Brain pericyte (primary cell): ENCODE measurements around the gene RNF146.
"Not testable (repeated sequence)": the region's sequence is repeated elsewhere in the genome, so short reads cannot be mapped to it uniquely, and the experiment has no call there.

Source experiments
- DNase-seq: peaks from one replicate; pipeline ENCODE4 v3.0.0-alpha.2; 2012; ENCODE audit warnings: low read depth, low spot score

Gene RNF146

GRCh38 chr6:127266178-127266891 lies at the start of gene RNF146:
Gene RNF146, plus strand, starts transcription at chr6:127266864. Its CDS starts 13,475 bp downstream, at chr6:127280339.
- DNase-seq = peak; percentile 64

DNA sequence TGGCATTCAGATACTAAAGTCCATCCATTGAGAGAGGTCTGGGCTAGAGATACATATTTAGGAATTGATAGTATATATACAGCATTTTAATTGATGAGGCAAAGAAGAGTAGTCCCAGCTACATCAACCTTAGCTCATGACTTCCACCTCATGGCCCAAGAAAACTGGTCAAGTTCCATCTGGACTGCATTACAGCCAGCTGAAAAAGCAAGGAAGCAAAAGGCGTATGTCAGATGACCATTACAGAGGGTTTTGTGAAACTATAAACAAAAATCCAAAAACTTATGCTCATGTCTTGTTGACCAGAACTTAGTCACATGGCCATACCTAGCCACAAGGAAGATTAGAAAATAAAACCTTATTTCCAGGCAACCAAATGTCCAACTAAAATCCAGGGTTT lies 46.8 kb upstream of the RNF146 start:
- DNase-seq = no peak

DNA sequence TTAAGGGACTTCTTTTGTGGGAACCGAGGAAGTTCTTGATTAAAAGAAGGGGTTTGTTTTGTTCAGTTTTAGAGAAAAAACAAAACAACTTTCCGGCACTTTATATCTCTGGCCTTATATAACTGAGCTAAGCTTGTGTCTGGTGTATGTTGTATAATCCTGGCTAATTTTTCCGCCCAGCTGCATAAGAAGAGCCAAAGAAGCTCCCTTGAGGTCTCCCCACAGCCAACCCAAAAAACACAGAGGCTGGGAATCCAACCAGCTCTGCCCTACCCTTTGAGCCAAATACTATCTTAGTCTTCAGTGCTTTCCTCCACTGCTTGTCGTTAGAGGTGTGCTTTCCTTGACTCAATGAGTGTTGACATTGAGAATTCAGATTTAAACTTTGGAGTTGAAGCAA lies 45.5 kb upstream of the RNF146 start:
- DNase-seq = no peak

DNA sequence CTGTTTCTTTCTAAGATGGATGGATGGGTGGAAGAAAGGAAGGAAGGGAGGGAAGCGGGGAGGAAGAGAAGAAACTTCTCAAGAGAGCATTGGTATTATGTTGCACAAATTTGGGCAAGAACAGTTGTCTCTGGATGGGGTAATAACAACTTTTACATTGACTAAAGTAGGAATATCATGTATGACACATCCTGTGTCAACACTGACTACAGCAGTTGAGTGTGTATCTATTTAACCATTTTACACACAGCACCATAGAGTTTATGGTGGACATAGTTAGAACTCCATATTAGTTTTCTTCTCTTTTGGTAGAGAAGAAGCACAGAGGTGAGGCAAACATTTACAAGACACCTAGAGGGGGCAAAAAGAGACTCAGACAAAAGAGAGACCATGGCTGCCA lies 44.2 kb upstream of the RNF146 start:
- no peak for DNase-seq

DNA sequence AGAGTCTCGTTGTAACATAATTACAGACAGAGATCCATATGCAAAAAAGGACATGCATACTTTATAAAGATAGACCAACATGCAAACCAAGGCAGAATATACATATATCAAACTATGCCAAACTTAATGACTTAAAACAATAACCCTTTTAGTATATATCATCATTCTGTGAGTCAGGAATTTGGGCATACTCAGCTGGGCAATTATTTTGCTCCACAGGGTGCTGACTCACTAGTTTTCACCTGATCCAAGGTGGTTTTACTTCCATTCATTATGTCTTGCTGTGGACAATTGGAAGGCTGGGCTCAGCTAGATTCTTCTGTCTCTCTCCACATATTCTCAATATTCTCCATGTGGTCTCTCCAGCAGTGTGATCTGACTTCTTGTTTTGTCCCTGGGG lies 41.2 kb upstream of the RNF146 start:
- no peak for DNase-seq

DNA sequence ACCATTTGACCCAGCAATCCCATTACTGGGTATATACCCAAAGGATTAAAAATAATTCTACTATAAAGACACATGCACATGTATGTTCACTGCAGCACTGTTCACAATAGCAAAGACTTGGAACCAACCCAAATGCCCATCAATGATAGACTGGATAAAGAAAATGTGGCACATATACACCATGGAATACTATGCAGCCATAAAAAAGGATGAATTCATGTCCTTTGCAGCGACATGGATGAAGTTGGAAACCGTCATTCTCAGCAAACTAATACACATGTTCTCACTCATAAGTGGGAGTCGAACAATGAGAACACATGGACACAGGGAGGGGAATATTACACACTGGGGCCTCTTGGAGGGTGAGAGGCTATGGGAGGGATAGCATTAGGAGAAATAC lies 32.8 kb upstream of the RNF146 start:
- DNase-seq = not testable (repeated sequence)

- DNase-seq = no peak
Observed at GRCh38 chr6:127243501-127243900, 23.2 kb upstream of the RNF146 start.

GRCh38 chr6:127247114-127248096 lies 19.3 kb upstream of the RNF146 start:
- no peak for DNase-seq

GRCh38 chr6:127249621-127250020 lies 17.0 kb upstream of the RNF146 start:
- no peak for DNase-seq

DNA sequence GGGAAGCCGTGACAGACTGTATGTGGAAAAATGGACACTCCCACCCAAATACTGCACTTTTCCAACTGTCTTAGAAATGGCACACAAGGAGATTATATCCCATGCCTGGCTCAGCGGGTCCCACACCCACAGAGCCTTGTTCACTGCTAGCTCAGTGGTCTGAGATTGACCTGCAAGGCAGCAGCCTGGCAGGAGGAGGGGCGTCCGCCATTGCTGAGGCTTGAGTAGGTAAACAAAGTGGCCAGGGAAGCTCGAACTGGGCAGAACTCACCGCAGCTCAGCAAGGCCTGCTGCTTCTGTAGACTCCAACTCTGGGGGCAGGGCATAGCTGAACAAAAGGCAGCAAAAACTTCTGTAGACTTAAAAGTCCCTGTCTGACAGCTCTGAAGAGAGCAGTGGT lies 11.4 kb upstream of the RNF146 start:
- DNase-seq = no peak

DNA sequence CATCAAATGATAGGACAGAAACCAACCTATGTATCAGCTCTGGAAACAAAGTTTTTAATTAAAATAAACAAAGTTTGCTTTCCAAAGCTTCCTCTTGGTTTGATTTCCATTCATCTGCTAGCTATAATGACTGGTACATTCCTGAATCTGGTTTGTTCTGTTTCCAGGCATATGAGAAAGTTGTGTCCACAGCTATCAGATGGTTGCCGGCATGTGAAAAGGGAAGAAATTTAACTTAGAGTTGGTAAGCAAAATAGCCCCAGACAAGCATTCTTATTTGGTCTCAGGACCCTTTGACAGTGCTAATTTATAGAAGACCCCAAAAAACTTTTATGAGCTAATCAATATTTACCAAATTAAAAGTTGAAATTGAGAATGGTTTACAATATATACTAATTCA lies 3.8 kb upstream of the RNF146 start:
- DNase-seq = no peak

GRCh38 chr6:127263481-127263880 lies 3.2 kb upstream of the RNF146 start:
- DNase-seq = no peak

DNA sequence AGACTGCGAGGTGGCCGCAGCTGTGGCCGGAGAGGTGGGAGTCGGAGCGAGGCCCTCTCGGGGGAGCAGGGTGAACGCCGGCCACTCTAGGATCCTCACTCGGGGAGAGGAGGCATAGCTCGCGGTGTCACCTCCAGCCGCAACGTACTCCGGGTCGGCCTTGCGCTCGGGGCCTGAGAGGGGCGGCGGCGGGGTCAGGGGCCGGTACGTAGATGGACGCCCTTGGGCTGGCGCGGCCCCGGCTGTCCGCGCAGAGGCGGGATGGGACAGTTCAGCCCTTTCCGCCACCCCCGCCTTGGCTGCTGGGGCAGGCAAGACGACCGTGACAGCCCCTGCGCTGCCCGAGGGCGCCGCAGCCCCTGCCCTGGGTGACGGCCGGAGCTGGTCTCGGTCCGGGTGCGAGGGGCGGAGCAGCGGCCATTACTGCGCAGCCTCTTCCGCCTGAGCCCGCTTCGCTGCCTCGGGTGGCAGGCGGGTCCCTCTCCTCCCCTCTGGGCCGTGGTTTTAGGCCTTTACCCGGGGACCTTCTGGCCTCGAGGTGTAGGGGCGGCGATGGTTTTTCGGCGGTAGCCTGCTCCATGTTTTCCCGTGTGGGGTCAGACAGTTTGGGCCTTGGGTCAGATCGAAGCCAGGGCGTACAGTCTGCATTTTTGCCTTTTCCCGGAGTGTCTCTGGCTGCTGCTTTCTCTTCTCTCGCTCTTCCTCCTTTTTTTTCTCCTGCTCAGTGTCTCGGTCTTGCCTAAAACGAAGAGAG lies 405 bp downstream of the RNF146 start:
- DNase-seq = peak; percentile 7

- no peak for DNase-seq
Observed at GRCh38 chr6:127267646-127268625, 1.3 kb downstream of the RNF146 start.

- no peak for DNase-seq
Observed at GRCh38 chr6:127272576-127272975, 5.9 kb downstream of the RNF146 start.

GRCh38 chr6:127273499-127273898 lies 6.8 kb downstream of the RNF146 start:
- DNase-seq = no peak

GRCh38 chr6:127276331-127276730 lies 9.7 kb downstream of the RNF146 start:
- DNase-seq = no peak

- no peak for DNase-seq
Observed at GRCh38 chr6:127277878-127278843, 11.5 kb downstream of the RNF146 start.

DNA sequence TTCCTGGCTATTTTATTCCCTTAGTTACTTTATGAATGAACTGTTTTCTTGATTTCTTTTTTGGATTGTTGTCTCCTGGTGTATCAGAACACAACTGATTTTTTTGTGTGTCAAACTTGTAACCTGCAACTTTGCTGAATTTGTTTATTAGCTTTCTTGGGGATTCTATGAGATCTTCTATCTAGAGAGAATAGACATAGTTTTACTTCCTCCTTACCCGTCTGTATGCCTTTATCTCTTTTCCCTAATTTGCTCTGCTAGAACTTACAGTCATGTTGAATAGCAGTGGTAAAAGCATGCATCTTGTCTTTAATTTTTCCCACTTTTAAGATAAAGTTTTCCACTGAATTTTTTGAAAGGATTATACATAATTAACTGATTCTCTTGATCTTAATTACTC lies 13.2 kb downstream of the RNF146 start:
- DNase-seq = no peak

GRCh38 chr6:127282184-127282583 lies 15.5 kb downstream of the RNF146 start:
- no peak for DNase-seq
